ENCODE results near the gene ENTPD1.

DNA sequence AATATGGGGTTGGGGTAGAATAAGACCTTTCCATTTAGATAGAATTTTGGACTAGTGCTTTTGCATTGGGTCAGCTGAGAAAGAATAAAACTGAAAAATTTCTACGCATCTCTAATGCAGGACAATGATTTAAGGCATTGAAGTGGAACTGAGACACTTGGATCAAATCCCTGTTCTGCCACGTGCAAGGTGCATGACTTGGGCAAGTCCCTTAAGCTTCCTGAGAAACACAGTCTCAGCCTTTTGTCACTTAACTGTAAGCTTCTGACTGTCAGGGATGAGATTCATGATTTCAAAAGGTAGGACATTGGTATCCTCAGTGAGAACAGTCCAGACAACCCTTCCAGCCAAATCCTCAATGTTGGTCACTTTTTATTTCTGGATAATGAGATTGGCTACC, 59.2 kb downstream of the ENTPD1 start:
- TF ChIP-seq, protein P1, sequence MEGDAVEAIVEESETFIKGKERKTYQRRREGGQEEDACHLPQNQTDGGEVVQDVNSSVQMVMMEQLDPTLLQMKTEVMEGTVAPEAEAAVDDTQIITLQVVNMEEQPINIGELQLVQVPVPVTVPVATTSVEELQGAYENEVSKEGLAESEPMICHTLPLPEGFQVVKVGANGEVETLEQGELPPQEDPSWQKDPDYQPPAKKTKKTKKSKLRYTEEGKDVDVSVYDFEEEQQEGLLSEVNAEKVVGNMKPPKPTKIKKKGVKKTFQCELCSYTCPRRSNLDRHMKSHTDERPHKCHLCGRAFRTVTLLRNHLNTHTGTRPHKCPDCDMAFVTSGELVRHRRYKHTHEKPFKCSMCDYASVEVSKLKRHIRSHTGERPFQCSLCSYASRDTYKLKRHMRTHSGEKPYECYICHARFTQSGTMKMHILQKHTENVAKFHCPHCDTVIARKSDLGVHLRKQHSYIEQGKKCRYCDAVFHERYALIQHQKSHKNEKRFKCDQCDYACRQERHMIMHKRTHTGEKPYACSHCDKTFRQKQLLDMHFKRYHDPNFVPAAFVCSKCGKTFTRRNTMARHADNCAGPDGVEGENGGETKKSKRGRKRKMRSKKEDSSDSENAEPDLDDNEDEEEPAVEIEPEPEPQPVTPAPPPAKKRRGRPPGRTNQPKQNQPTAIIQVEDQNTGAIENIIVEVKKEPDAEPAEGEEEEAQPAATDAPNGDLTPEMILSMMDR (IDR thresholded peaks at IDR 0.05): no peak
- TF ChIP-seq ZFX (IDR thresholded peaks at IDR 0.05; ENCODE audit: borderline replicate concordance): no peak
